HUES48 (cell line): ENCODE measurements around the gene TBC1D8B.
"Not testable (repeated sequence)": the region's sequence is repeated elsewhere in the genome, so short reads cannot be mapped to it uniquely, and the experiment has no call there.

Experiments used
- H3K27ac ChIP-seq: one replicate; pipeline ENCODE4 v1.7.0; 2013; ENCODE audit warnings: low read depth, low read length, inconsistent platforms
- H3K27me3 ChIP-seq: 2 replicates; pipeline ENCODE4 v1.6.1; 2013; ENCODE audit warnings: mild to moderate bottlenecking, low read length; ENCODE audit not compliant: control insufficient read depth, insufficient read depth
- H3K36me3 ChIP-seq: 2 replicates; pipeline ENCODE4 v1.6.1; 2013; ENCODE audit warnings: low read length; ENCODE audit not compliant: control insufficient read depth, insufficient read depth
- H3K4me1 ChIP-seq: 2 replicates; pipeline ENCODE4 v1.6.1; 2013; ENCODE audit warnings: mild to moderate bottlenecking, low read length; ENCODE audit not compliant: control insufficient read depth, insufficient read depth
- H3K4me3 ChIP-seq: 2 replicates; pipeline ENCODE4 v1.5.1; 2013; ENCODE audit warnings: mild to moderate bottlenecking, low read depth, low read length
- H3K9ac ChIP-seq: 2 replicates; pipeline ENCODE4 v1.6.1; 2013; ENCODE audit warnings: mild to moderate bottlenecking, low read depth, low read length, moderate library complexity
- H3K9me3 ChIP-seq: 2 replicates; pipeline ENCODE4 v1.6.1; 2013; ENCODE audit warnings: low read length; ENCODE audit not compliant: control insufficient read depth, insufficient read depth

TBC1D8B gene

GRCh38 chrX:106802388-106803275, at the start of gene TBC1D8B:
TBC1D8B (plus strand) TSS chrX:106802673; CDS start chrX:106802854, 181 bp downstream.
- Histone ChIP-seq H3K4me1 (peaks cover 8% of the 10 kb centered on the region), H3K27me3 (peaks cover 18% of the 10 kb centered on the region), H3K27ac (no peak within 1 kb of the TSS), H3K36me3 (no peaks in the 10 kb centered on the region), H3K9ac (peak within 1 kb of the TSS; percentile 35), H3K4me3 (peak within 1 kb of the TSS; percentile 83), H3K9me3 (no peaks in the 10 kb centered on the region)

GRCh38 chrX:106769288-106769687, 33.2 kb upstream of the TBC1D8B start:
- not testable (repeated sequence) for H3K4me3 ChIP-seq, H3K36me3 ChIP-seq, H3K4me1 ChIP-seq, H3K27me3 ChIP-seq, H3K27ac ChIP-seq, H3K9ac ChIP-seq
- peaks cover 12% of the 10 kb centered on the region; the same call in 1 of the 2 replicates for H3K9me3 ChIP-seq

GRCh38 chrX:106774981-106775380, 27.5 kb upstream of the TBC1D8B start:
- no peaks in the 10 kb centered on the region for H3K4me1 ChIP-seq
- H3K4me3 ChIP-seq: no peak overlapping the region
- H3K9me3 ChIP-seq: peaks cover 12% of the 10 kb centered on the region; the same call in 1 of the 2 replicates
- H3K9ac ChIP-seq: no peak overlapping the region
- no peak overlapping the region for H3K27ac ChIP-seq
- H3K36me3 ChIP-seq: no peaks in the 10 kb centered on the region
- no peaks in the 10 kb centered on the region for H3K27me3 ChIP-seq

- Histone ChIP-seq H3K27me3 (no peaks in the 10 kb centered on the region), H3K4me3 (no peak overlapping the region), H3K27ac (no peak overlapping the region), H3K9me3 (no peaks in the 10 kb centered on the region), H3K4me1 (peaks cover 40% of the 10 kb centered on the region), H3K36me3 (no peaks in the 10 kb centered on the region), H3K9ac (no peak overlapping the region)
These were observed 22.2 kb upstream of the TBC1D8B start for GRCh38 chrX:106780264-106780663.

GRCh38 chrX:106780664-106781377, 21.7 kb upstream of the TBC1D8B start:
- Histone ChIP-seq H3K27ac (no peak overlapping the region), H3K4me3 (no peak overlapping the region), H3K27me3 (no peaks in the 10 kb centered on the region), H3K4me1 (peaks cover 45% of the 10 kb centered on the region), H3K9me3 (no peaks in the 10 kb centered on the region), H3K36me3 (no peaks in the 10 kb centered on the region), H3K9ac (no peak overlapping the region)

- Histone ChIP-seq H3K9ac (peak overlapping the region; percentile 64), H3K36me3 (no peaks in the 10 kb centered on the region), H3K4me1 (peaks cover 47% of the 10 kb centered on the region), H3K9me3 (no peaks in the 10 kb centered on the region), H3K27ac (peak overlapping the region; percentile 76), H3K27me3 (no peaks in the 10 kb centered on the region), H3K4me3 (peak overlapping the region; percentile 46)
These were observed 18.8 kb upstream of the TBC1D8B start for GRCh38 chrX:106783716-106784115.

- no peaks in the 10 kb centered on the region for H3K9me3 ChIP-seq
- no peak overlapping the region for H3K4me3 ChIP-seq
- no peak overlapping the region for H3K27ac ChIP-seq
- no peaks in the 10 kb centered on the region for H3K4me1 ChIP-seq
- no peaks in the 10 kb centered on the region for H3K27me3 ChIP-seq
- no peaks in the 10 kb centered on the region for H3K36me3 ChIP-seq
- no peak overlapping the region for H3K9ac ChIP-seq
These were observed 11.0 kb upstream of the TBC1D8B start for GRCh38 chrX:106791495-106791894.

GRCh38 chrX:106802063-106802387, 448 bp upstream of the TBC1D8B start:
- H3K27ac ChIP-seq: no peak overlapping the region
- peaks cover 3% of the 10 kb centered on the region; the same call in 1 of the 2 replicates for H3K4me1 ChIP-seq
- H3K9me3 ChIP-seq: no peaks in the 10 kb centered on the region
- no peak overlapping the region for H3K9ac ChIP-seq
- peaks cover 18% of the 10 kb centered on the region for H3K27me3 ChIP-seq
- H3K4me3 ChIP-seq: peak overlapping the region; percentile 83
- no peaks in the 10 kb centered on the region for H3K36me3 ChIP-seq

GRCh38 chrX:106811131-106811910, 8.8 kb downstream of the TBC1D8B start:
- Histone ChIP-seq H3K9me3 (no peaks in the 10 kb centered on the region), H3K9ac (no peak overlapping the region), H3K4me3 (no peak overlapping the region), H3K36me3 (no peaks in the 10 kb centered on the region), H3K27me3 (no peaks in the 10 kb centered on the region), H3K4me1 (peaks cover 8% of the 10 kb centered on the region), H3K27ac (no peak overlapping the region)

GRCh38 chrX:106812930-106813329, 10.5 kb downstream of the TBC1D8B start:
- not testable (repeated sequence) for H3K9me3 ChIP-seq, H3K36me3 ChIP-seq, H3K9ac ChIP-seq

More at GRCh38 chrX:106812930-106813329, 10.5 kb downstream of the TBC1D8B start:
- not testable (repeated sequence) for H3K27ac ChIP-seq, H3K27me3 ChIP-seq, H3K4me1 ChIP-seq, H3K4me3 ChIP-seq
